ENCODE results near the gene TRDMT1.

The TRDMT1 gene

DNA sequence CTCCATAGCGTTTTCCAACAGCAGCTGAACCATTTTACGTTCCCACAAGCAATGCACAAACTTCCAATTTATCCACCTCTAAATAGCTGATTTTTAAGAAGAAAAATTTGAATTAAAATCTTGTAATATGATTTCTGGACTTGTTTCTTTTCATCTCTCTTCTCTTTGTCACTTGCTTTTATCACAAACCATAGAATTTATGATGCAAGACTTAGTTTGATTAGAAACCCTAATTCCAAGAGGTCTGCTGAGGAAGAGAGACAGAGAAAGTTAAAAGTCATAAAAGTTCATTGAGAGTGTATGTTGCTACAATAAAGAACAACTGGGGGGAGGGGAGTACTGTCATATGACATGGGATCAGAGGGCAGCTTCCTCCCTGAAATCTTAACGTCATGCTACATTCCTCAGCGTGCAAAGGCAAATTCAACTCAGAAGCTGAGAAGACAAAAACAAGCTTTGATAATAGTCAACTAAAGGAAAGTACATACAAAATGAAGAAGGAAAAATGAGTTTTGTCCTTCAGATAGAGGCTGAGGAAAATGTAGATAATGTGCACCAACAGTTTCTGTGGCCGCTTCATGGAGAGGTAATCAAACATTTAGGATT lies 53.5 kb downstream of the TRDMT1 start:
- Histone ChIP-seq H3K36me3 (ENCODE audit: control insufficient read depth, insufficient read depth, low read length) (no peaks in the 10 kb centered on the region), H3K4me1 (no peaks in the 10 kb centered on the region), H3K9ac (no peak overlapping the region), H2AFZ (no peak overlapping the region), H3K9me3 (ENCODE audit: control insufficient read depth, low read length) (peaks cover 2% of the 10 kb centered on the region), H3K27ac (no peak overlapping the region), H3K79me2 (no peaks in the 10 kb centered on the region), H3K27me3 (ENCODE audit: control insufficient read depth, insufficient read depth, low read length) (no peaks in the 10 kb centered on the region), H3K4me2 (ENCODE audit: low read length) (no peak overlapping the region), H3K4me3 (ENCODE audit: low read depth, low read length) (no peak overlapping the region)
- TF ChIP-seq, protein P1, sequence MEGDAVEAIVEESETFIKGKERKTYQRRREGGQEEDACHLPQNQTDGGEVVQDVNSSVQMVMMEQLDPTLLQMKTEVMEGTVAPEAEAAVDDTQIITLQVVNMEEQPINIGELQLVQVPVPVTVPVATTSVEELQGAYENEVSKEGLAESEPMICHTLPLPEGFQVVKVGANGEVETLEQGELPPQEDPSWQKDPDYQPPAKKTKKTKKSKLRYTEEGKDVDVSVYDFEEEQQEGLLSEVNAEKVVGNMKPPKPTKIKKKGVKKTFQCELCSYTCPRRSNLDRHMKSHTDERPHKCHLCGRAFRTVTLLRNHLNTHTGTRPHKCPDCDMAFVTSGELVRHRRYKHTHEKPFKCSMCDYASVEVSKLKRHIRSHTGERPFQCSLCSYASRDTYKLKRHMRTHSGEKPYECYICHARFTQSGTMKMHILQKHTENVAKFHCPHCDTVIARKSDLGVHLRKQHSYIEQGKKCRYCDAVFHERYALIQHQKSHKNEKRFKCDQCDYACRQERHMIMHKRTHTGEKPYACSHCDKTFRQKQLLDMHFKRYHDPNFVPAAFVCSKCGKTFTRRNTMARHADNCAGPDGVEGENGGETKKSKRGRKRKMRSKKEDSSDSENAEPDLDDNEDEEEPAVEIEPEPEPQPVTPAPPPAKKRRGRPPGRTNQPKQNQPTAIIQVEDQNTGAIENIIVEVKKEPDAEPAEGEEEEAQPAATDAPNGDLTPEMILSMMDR (IDR thresholded peaks at IDR 0.05) = no peak

DNA sequence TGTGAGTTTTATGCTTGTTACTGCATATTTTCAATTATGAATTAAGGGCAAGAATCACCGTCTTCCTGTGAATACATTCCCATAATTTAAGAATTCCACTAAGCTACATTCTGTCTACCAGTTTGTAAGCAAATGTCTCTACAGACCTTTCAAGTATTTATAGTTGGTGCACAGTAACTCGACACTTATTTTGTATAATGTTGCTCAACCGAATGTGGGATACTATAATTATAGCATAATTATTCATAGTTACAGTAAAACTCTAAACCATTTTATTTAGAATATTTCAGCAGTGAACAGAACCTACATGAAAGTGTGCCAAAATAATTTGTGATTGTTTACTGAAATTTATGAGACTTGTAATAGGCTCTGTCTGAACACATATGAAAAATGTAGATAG lies 54.6 kb downstream of the TRDMT1 start:
- Histone ChIP-seq H3K79me2 (no peaks in the 10 kb centered on the region), H2AFZ (no peak overlapping the region), H3K9me3 (ENCODE audit: control insufficient read depth, low read length) (peaks cover 2% of the 10 kb centered on the region), H3K4me1 (no peaks in the 10 kb centered on the region), H3K4me2 (ENCODE audit: low read length) (no peak overlapping the region), H3K27me3 (ENCODE audit: control insufficient read depth, insufficient read depth, low read length) (no peaks in the 10 kb centered on the region), H3K9ac (no peak overlapping the region), H3K27ac (no peak overlapping the region), H3K4me3 (ENCODE audit: low read depth, low read length) (no peak overlapping the region), H3K36me3 (ENCODE audit: control insufficient read depth, insufficient read depth, low read length) (no peaks in the 10 kb centered on the region)
- TF ChIP-seq, protein P1 (IDR thresholded peaks at IDR 0.05) = no peak

DNA sequence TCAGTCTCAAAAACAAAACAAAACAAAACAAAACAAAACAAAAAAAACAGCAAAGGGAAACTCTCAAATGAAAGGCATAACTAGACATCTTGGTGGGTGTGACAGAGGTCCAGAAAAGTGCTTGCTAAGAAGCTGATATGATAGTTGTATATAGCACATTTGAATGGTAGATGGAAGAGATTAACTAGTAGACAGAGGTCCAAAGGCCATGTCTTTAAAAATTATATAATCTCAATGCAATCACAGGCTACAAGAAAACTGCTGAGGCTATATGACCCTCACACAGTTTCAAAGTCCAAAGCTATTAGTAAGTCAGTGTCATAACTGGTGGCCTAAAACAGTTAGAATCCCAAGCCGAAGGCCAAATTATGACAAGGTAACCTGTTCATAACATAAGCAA lies 56.2 kb downstream of the TRDMT1 start:
- Histone ChIP-seq H3K79me2 (no peaks in the 10 kb centered on the region), H3K27ac (no peak overlapping the region), H3K4me1 (no peaks in the 10 kb centered on the region), H3K36me3 (ENCODE audit: control insufficient read depth, insufficient read depth, low read length) (no peaks in the 10 kb centered on the region), H2AFZ (no peak overlapping the region), H3K4me3 (ENCODE audit: low read depth, low read length) (no peak overlapping the region), H3K9ac (no peak overlapping the region), H3K4me2 (ENCODE audit: low read length) (no peak overlapping the region), H3K27me3 (ENCODE audit: control insufficient read depth, insufficient read depth, low read length) (no peaks in the 10 kb centered on the region), H3K9me3 (ENCODE audit: control insufficient read depth, low read length) (peaks cover 2% of the 10 kb centered on the region)
- TF ChIP-seq, protein P1 (IDR thresholded peaks at IDR 0.05) = no peak

DNA sequence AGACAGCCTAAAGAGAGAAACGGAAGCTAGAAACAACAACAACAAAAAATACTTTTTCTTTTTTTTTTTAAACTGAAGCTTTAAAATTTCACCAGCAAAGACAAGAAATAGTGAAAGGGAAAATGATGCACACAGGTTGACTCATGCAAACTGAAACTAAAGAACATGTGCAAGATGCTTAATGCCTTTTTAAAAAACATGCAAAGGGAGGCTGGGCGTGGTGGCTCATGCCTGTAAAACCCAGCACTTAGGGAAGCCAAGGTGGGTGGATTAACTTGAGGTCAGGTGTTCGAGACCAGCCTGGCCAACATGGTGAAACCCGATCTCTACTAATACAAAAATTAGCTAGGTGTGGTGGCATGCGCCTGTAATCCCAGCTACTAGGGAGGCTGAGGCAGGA lies 56.7 kb downstream of the TRDMT1 start:
- Histone ChIP-seq H3K4me3 (ENCODE audit: low read depth, low read length) (no peak overlapping the region), H3K27ac (no peak overlapping the region)

More for the DNA sequence above, 56.7 kb downstream of the TRDMT1 start:
- H3K9ac ChIP-seq = no peak overlapping the region
- H3K79me2 ChIP-seq = no peaks in the 10 kb centered on the region
- H2AFZ ChIP-seq = no peak overlapping the region
- TF ChIP-seq, protein P1 (IDR thresholded peaks at IDR 0.05) = no peak
- no peak overlapping the region for H3K4me2 ChIP-seq (ENCODE audit: low read length)
- no peaks in the 10 kb centered on the region for H3K27me3 ChIP-seq (ENCODE audit: control insufficient read depth, insufficient read depth, low read length)
- H3K4me1 ChIP-seq = no peaks in the 10 kb centered on the region
- H3K9me3 ChIP-seq (ENCODE audit: control insufficient read depth, low read length) = peaks cover 2% of the 10 kb centered on the region
- H3K36me3 ChIP-seq (ENCODE audit: control insufficient read depth, insufficient read depth, low read length) = no peaks in the 10 kb centered on the region
